C4-2B (cell line): ENCODE data around the gene MAP3K14.

Experiments
- H3K27ac ChIP-seq: fragments of 450-650 bp; 2 replicates; pipeline ENCODE4 v1.5.1; 2017
- CTCF ChIP-seq: fragments of 450-650 bp; conservative IDR thresholded peaks from 2 replicates; pipeline ENCODE4 v1.5.1; 2017; ENCODE audit warnings: mild to moderate bottlenecking
- ZFX ChIP-seq: fragments of 450-650 bp; IDR thresholded peaks from 2 replicates; pipeline ENCODE4 v1.6.1; 2017

MAP3K14 gene

GRCh38 chr17:45293413-45294211, 23.2 kb downstream of the MAP3K14 start:
- no peak for TF ChIP-seq CTCF
- no peak for TF ChIP-seq ZFX
- H3K27ac ChIP-seq, result peak overlapping the region; percentile 95

- peak overlapping the region; percentile 95 for H3K27ac ChIP-seq
- TF ChIP-seq ZFX (no peak), CTCF (no peak)
Observed at GRCh38 chr17:45292696-45293412, 24.0 kb downstream of the MAP3K14 start.

GRCh38 chr17:45291171-45291805, 25.5 kb downstream of the MAP3K14 start:
- TF ChIP-seq CTCF (no peak), ZFX (no peak)

GRCh38 chr17:45290269-45290765, 26.5 kb downstream of the MAP3K14 start:
- no peak overlapping the region for H3K27ac ChIP-seq
- TF ChIP-seq CTCF (no peak), ZFX (no peak)

More at GRCh38 chr17:45291171-45291805, 25.5 kb downstream of the MAP3K14 start:
- H3K27ac ChIP-seq, result no peak overlapping the region

- H3K27ac ChIP-seq, result no peak overlapping the region
- TF ChIP-seq ZFX (no peak), CTCF (no peak)
Observed at GRCh38 chr17:45289301-45290268, 27.2 kb downstream of the MAP3K14 start.

GRCh38 chr17:45288825-45289224, 28.0 kb downstream of the MAP3K14 start:
- no peak for TF ChIP-seq CTCF
- TF ChIP-seq ZFX, result no peak
- H3K27ac ChIP-seq, result no peak overlapping the region
